Activated CD8-positive, alpha-beta T cell treated with anti-CD3 and anti-CD28 coated beads for 36 hours (primary cell): ENCODE data around the gene ABLIM1. TPM values are rescaled to one million over a fixed set of nuclear protein-coding genes. Genes with fewer than 3 reads are reported as not detected.

ENCODE experiments used
- ATAC-seq: fragments of 200-7000 bp; cut with Tn5 transposase; one replicate; pipeline ENCODE4 v1.10.0; 2021; ENCODE audit warnings: mild to moderate bottlenecking, moderate library complexity
- CTCF ChIA-PET: fragments of 350-600 bp; sonication (Branson Sonifier 250); formaldehyde crosslinking; loops from one replicate; lab custom pipeline; 2021; ENCODE audit warnings: antibody characterized with exemption; lab: Charles Lee
- POLR2A ChIA-PET: fragments of 350-600 bp; sonication (Branson Sonifier 250); formaldehyde crosslinking; loops from one replicate; lab custom pipeline; 2021; ENCODE audit warnings: antibody characterized with exemption; lab: Charles Lee
- DNase-seq: peaks from one replicate; pipeline ENCODE4 v3.0.0-alpha.2; 2020
- H3K27ac Mint-ChIP-seq: one replicate; pipeline ENCODE4 v1.8.0; 2021; ENCODE audit warnings: mild to moderate bottlenecking, mixed read lengths
- H3K27me3 Mint-ChIP-seq: one replicate; pipeline ENCODE4 v1.8.0; 2021; ENCODE audit warnings: mixed read lengths
- H3K36me3 Mint-ChIP-seq: one replicate; pipeline ENCODE4 v1.8.0; 2021; ENCODE audit warnings: low read depth, mixed read lengths
- H3K4me1 Mint-ChIP-seq: one replicate; pipeline ENCODE4 v1.8.0; 2021; ENCODE audit warnings: low read depth, mixed read lengths
- H3K4me3 Mint-ChIP-seq: one replicate; pipeline ENCODE4 v1.8.0; 2021; ENCODE audit warnings: mild to moderate bottlenecking, moderate library complexity, mixed read lengths
- H3K9me3 Mint-ChIP-seq: one replicate; pipeline ENCODE4 v1.8.0; 2021; ENCODE audit warnings: mixed read lengths
- CTCF ChIP-seq: fragments of 200-600 bp; IDR thresholded peaks from one replicate; pipeline ENCODE4 v1.8.0; 2022; ENCODE audit warnings: antibody characterized with exemption, mild to moderate bottlenecking
- intact Hi-C: fragments of 100-400 bp; cut with micrococcal nuclease; formaldehyde crosslinking; loops from one replicate; pipeline ENCODE4 v1.10.0; 2022
- total RNA-seq, 2 experiments: library from RNA; stranded (reverse); gene quantifications; one replicate each; pipeline ENCODE4 v1.2.3, GENCODE V29; 2021

The ABLIM1 gene
- total RNA-seq, 2 experiments from 2014 or later = 148 to 155 TPM

GRCh38 chr10:114412907-114413797, 244.9 kb downstream of the ABLIM1 start:
- intact Hi-C loops = no loop called here
- Mint-ChIP-seq H3K9me3 (no peaks in the 10 kb centered on the region), H3K27ac (no peak overlapping the region), H3K36me3 (no peaks in the 10 kb centered on the region), H3K4me1 (no peaks in the 10 kb centered on the region), H3K27me3 (peaks cover 24% of the 10 kb centered on the region), H3K4me3 (no peak overlapping the region)
- POLR2A ChIA-PET = interaction anchor here (1.4 kb wide), 1 partner anchor 10 kb away, joined by 5 read pairs; no protein-coding TSS in a partner anchor
- no peak for TF ChIP-seq CTCF
- no peak for DNase-seq
- CTCF ChIA-PET = interaction anchor here (0.8 to 1.2 kb wide), 2 partner anchors 72 to 109 kb away, joined by 3 to 4 read pairs; no protein-coding TSS in a partner anchor
- peak; percentile 37 for ATAC-seq

- peaks cover 35% of the 10 kb centered on the region for H3K27me3 Mint-ChIP-seq
- peaks cover 2% of the 10 kb centered on the region for H3K4me1 Mint-ChIP-seq
- no peaks in the 10 kb centered on the region for H3K9me3 Mint-ChIP-seq
- no peak overlapping the region for H3K27ac Mint-ChIP-seq
- intact Hi-C loops = no loop called here
- no peak for ATAC-seq
- no peak overlapping the region for H3K4me3 Mint-ChIP-seq
- ChIA-PET CTCF (interaction anchor here (1.3 to 3.5 kb wide), 2 partner anchors 11 to 105 kb away, joined by 5 to 17 read pairs; no protein-coding TSS in a partner anchor), POLR2A (no interaction called here)
- no peak for TF ChIP-seq CTCF
- no peak for DNase-seq
- no peaks in the 10 kb centered on the region for H3K36me3 Mint-ChIP-seq
Observed at GRCh38 chr10:114408968-114409444, 249.1 kb downstream of the ABLIM1 start.

- H3K4me1 Mint-ChIP-seq = peaks cover 2% of the 10 kb centered on the region
- DNase-seq (no peak), ATAC-seq (no peak)
- H3K36me3 Mint-ChIP-seq = no peaks in the 10 kb centered on the region
- peaks cover 35% of the 10 kb centered on the region for H3K27me3 Mint-ChIP-seq
- POLR2A ChIA-PET = no interaction called here
- no peak overlapping the region for H3K27ac Mint-ChIP-seq
- H3K9me3 Mint-ChIP-seq = no peaks in the 10 kb centered on the region
- intact Hi-C loops = no loop called here
- no peak for TF ChIP-seq CTCF
- H3K4me3 Mint-ChIP-seq = no peak overlapping the region
- CTCF ChIA-PET = interaction anchor here (3.5 kb wide), 1 partner anchor 105 kb away, joined by 17 read pairs; no protein-coding TSS in a partner anchor
Observed at GRCh38 chr10:114408112-114408967, 249.7 kb downstream of the ABLIM1 start.

GRCh38 chr10:114406455-114406854, 251.6 kb downstream of the ABLIM1 start:
- ATAC-seq = no peak
- CTCF ChIA-PET = interaction anchor here (0.6 to 1.0 kb wide), 2 partner anchors 102 to 257 kb away, joined by 3 read pairs; no protein-coding TSS in a partner anchor
- peaks cover 42% of the 10 kb centered on the region for H3K27me3 Mint-ChIP-seq

More at GRCh38 chr10:114406455-114406854, 251.6 kb downstream of the ABLIM1 start:
- no peak for TF ChIP-seq CTCF
- POLR2A ChIA-PET = no interaction called here
- DNase-seq = no peak
- Mint-ChIP-seq H3K9me3 (no peaks in the 10 kb centered on the region), H3K4me3 (no peak overlapping the region), H3K36me3 (no peaks in the 10 kb centered on the region), H3K4me1 (peaks cover 10% of the 10 kb centered on the region), H3K27ac (no peak overlapping the region)
- intact Hi-C loops = no loop called here
